Activated CD4-positive, alpha-beta memory T cell treated with anti-CD3 and anti-CD28 coated beads for 36 hours (primary cell): Measurements from ENCODE around the gene VEGFD. TPM values are rescaled to one million over a fixed set of nuclear protein-coding genes. Genes with fewer than 3 reads are reported as not detected.

Experiments
- CTCF ChIA-PET: fragments of 350-600 bp; sonication (Branson Sonifier 250); formaldehyde crosslinking; loops from one replicate; lab custom pipeline; 2021; ENCODE audit warnings: antibody characterized with exemption, inconsistent platforms; lab: Charles Lee
- POLR2A ChIA-PET: fragments of 350-600 bp; sonication (Branson Sonifier 250); formaldehyde crosslinking; loops from one replicate; lab custom pipeline; 2021; ENCODE audit warnings: antibody characterized with exemption; lab: Charles Lee
- DNase-seq: peaks from one replicate; pipeline ENCODE4 v3.0.0-alpha.2; 2020
- H3K27ac Mint-ChIP-seq: one replicate; pipeline ENCODE4 v1.8.0; 2021; ENCODE audit warnings: mixed read lengths
- H3K27me3 Mint-ChIP-seq: one replicate; pipeline ENCODE4 v1.8.0; 2021; ENCODE audit warnings: mixed read lengths
- H3K36me3 Mint-ChIP-seq: one replicate; pipeline ENCODE4 v1.8.0; 2021; ENCODE audit warnings: mixed read lengths
- H3K4me1 Mint-ChIP-seq: one replicate; pipeline ENCODE4 v1.8.0; 2021; ENCODE audit warnings: low read depth, mixed read lengths
- H3K4me3 Mint-ChIP-seq: one replicate; pipeline ENCODE4 v1.8.0; 2021; ENCODE audit warnings: mild to moderate bottlenecking, mixed read lengths
- H3K9me3 Mint-ChIP-seq: one replicate; pipeline ENCODE4 v1.8.0; 2021; ENCODE audit warnings: mixed read lengths
- intact Hi-C: fragments of 100-400 bp; cut with micrococcal nuclease; formaldehyde crosslinking; loops from one replicate; pipeline ENCODE4 v1.15.1; 2023
- total RNA-seq, 2 experiments: library from RNA; stranded (reverse); gene quantifications; one replicate each; pipeline ENCODE4 v1.2.3, GENCODE V29; 2021

Gene VEGFD
- total RNA-seq, 2 experiments from 2014 or later = not detected

GRCh38 chrX:15298780-15299179, 85.4 kb downstream of the VEGFD start:
- Mint-ChIP-seq H3K4me1 (peaks cover 8% of the 10 kb centered on the region), H3K4me3 (no peak overlapping the region), H3K27ac (no peak overlapping the region), H3K36me3 (no peaks in the 10 kb centered on the region), H3K27me3 (no peaks in the 10 kb centered on the region), H3K9me3 (no peaks in the 10 kb centered on the region)
- DNase-seq = no peak
- CTCF ChIA-PET = interaction anchor here (0.7 to 1.5 kb wide), 2 partner anchors 11 to 41 kb away, joined by 3 read pairs; no protein-coding TSS in a partner anchor
- intact Hi-C loops = no loop called here
- POLR2A ChIA-PET = no interaction called here

- peaks cover 8% of the 10 kb centered on the region for H3K4me1 Mint-ChIP-seq
- no peak overlapping the region for H3K4me3 Mint-ChIP-seq
- DNase-seq = no peak
- no peaks in the 10 kb centered on the region for H3K9me3 Mint-ChIP-seq
- ChIA-PET POLR2A (no interaction called here), CTCF (interaction anchor here (0.7 to 1.5 kb wide), 2 partner anchors 12 to 40 kb away, joined by 3 read pairs; no protein-coding TSS in a partner anchor)
- no peaks in the 10 kb centered on the region for H3K36me3 Mint-ChIP-seq
- intact Hi-C loops = no loop called here
- H3K27me3 Mint-ChIP-seq = no peaks in the 10 kb centered on the region
- H3K27ac Mint-ChIP-seq = no peak overlapping the region
Measured at GRCh38 chrX:15298201-15298600, 86.0 kb downstream of the VEGFD start.

Other genes with a start within 250 kb of the VEGFD start
- under 1 TPM; 0.43 to 0.48 TPM for gene ASB9, start 114.3 kb downstream of the VEGFD start, total RNA-seq
- gene ASB11, start 68.8 kb downstream of the VEGFD start, total RNA-seq = not detected
- gene PIGA, start 48.9 kb downstream of the VEGFD start, total RNA-seq = 10 to 100 TPM; 31.1 to 36.7 TPM
- gene PIR, start 108.9 kb upstream of the VEGFD start, total RNA-seq = 1 to 10 TPM; 2.4 to 3.1 TPM
- gene BMX, start 116.4 kb upstream of the VEGFD start, total RNA-seq = not detected
- gene ACE2, start 216.5 kb upstream of the VEGFD start, total RNA-seq = not detected